HG02840 (cell line): ENCODE measurements around the gene JOSD1.
A peak's percentile ranks its signal among the peaks of the same experiment; 100 is the strongest.

ENCODE experiments used
- ATAC-seq: cut with Tn5 transposase; IDR thresholded peaks from one replicate; pipeline ENCODE4 v1.9.1; 2021; ENCODE audit warnings: mild to moderate bottlenecking, moderate library complexity, moderate number of reproducible peaks; ENCODE audit not compliant: unreplicated experiment, low FRiP score

Gene JOSD1

GRCh38 chr22:38700789-38701628, at the start of gene JOSD1:
TSS of gene JOSD1 (minus strand) at chr22:38700943. CDS start at chr22:38699987, 956 bp downstream.
- ATAC-seq = peak; percentile 40

GRCh38 chr22:38750104-38750503, 49.4 kb upstream of the JOSD1 start:
- no peak for ATAC-seq

- ATAC-seq = no peak
Observed at GRCh38 chr22:38748487-38749136, 47.9 kb upstream of the JOSD1 start.

GRCh38 chr22:38745676-38746460, 45.1 kb upstream of the JOSD1 start:
- no peak for ATAC-seq

- ATAC-seq = no peak
Observed at GRCh38 chr22:38744981-38745380, 44.2 kb upstream of the JOSD1 start.

- no peak for ATAC-seq
Observed at GRCh38 chr22:38742176-38742942, 41.6 kb upstream of the JOSD1 start.

GRCh38 chr22:38741576-38741975, 40.8 kb upstream of the JOSD1 start:
- ATAC-seq = no peak

- ATAC-seq = no peak
Observed at GRCh38 chr22:38741166-38741565, 40.4 kb upstream of the JOSD1 start.

- no peak for ATAC-seq
Observed at GRCh38 chr22:38740754-38741153, 40.0 kb upstream of the JOSD1 start.

GRCh38 chr22:38740116-38740723, 39.5 kb upstream of the JOSD1 start:
- ATAC-seq = no peak

- no peak for ATAC-seq
Observed at GRCh38 chr22:38739300-38740055, 38.7 kb upstream of the JOSD1 start.

- no peak for ATAC-seq
Observed at GRCh38 chr22:38738475-38739070, 37.8 kb upstream of the JOSD1 start.

GRCh38 chr22:38737302-38738060, 36.7 kb upstream of the JOSD1 start:
- ATAC-seq = no peak

GRCh38 chr22:38736257-38736570, 35.5 kb upstream of the JOSD1 start:
- ATAC-seq = no peak

- no peak for ATAC-seq
Observed at GRCh38 chr22:38735465-38736256, 34.9 kb upstream of the JOSD1 start.

GRCh38 chr22:38735126-38735464, 34.4 kb upstream of the JOSD1 start:
- ATAC-seq = no peak

GRCh38 chr22:38734421-38735100, 33.8 kb upstream of the JOSD1 start:
- ATAC-seq = no peak
